ENCODE measurements around the gene KIAA1328. TPM values are rescaled to one million over a fixed set of nuclear protein-coding genes. Genes with fewer than 3 reads are reported as not detected.
"Not testable (repeated sequence)": the region's sequence is repeated elsewhere in the genome, so short reads cannot be mapped to it uniquely, and the experiment has no call there.

Gene KIAA1328
- total RNA-seq, 1 donor from 2014 or later = 20.1 TPM

DNA sequence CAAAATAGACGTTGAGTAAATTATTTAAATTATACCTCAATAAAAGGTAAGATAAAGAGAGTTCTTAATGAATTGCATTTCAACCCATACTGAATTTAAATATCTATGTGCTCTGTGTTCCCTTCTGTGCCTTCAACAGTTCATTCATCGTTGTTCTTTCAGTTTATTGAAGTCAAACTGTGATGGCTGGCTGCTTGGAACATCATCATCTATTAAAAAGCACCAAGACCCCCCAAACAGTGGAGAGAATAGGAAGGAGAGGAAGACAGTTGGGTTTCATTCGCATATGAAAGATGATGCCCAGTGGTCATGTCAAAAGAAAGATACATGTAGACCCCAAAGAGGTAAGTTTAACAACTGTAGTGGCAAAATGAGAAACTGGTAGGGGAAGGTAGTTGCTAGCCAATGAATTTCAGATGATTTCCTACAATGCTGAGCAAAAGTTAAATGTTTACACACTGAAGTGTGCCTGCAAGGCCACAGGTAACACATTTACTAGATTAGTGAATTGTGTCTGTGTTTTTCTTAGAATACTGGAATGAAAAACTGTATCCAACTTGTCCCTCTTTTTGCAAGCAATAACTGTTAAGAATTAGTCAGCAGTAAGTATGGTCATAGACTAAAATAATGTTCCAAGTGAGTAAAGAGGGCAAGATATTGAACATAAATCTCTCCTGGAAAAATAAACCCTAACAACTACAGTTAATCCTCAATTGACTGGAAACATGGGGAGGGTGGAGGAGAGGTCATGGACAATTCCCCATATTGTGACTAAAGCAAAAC, 331.3 kb downstream of the KIAA1328 start:
- no peak for DNase-seq

DNA sequence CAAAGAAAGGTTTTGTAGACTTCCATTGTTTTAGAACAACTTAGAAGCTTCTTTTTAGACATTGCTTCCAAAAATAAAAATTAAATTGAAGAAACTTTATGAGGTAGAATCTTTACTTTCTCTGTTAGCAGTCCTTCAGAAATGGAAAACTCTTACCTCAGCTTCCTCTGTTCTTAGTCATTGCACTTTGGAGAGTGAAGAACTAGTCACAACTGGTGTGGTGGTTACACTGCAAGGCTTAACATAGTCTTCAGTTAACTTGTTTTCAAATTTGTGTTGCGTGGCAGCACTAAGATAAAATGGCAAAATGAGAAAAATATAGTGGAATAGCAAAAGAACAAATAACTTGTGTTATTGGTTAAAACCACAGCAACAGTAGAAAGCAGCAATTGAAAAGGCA, 332.6 kb downstream of the KIAA1328 start:
- no peak for DNase-seq

DNA sequence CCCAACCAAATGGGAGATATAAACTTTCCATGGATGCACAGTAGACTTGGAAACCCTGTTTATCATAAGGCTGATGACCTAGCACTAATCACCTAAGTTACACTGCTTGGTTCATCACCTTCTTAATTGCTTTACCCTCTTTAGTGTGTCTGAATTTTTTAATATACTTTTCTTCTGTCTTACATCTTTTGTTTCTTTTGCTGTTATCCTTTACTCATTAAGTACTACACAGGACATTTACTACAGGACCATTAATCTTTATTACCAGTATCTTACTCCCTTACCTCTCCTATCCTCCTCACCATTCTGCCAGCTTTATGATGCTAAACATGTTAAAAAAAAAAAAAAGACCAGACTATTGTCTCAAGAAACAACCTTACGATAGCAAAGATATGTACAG, 333.6 kb downstream of the KIAA1328 start:
- no peak for DNase-seq

DNA sequence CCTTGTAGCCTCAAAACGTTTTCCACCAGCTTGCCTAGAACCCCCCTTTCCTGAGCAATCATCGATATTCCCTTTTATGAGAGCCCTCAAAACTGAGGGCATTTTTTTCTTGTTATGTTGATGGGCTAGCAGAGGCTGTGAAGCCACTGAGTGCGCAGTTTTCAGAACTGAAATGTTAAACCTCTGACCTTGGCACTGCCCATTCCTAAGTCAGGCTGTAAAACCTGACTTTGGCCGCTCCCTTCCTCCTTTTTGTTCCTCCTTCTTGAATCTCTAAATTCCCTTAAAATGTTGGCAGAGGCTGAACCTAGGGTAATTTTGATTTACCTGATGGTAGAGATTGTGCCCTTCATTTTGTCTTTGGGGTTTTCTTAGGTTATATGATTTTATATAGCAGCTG, 334.2 kb downstream of the KIAA1328 start:
- DNase-seq = no peak

DNA sequence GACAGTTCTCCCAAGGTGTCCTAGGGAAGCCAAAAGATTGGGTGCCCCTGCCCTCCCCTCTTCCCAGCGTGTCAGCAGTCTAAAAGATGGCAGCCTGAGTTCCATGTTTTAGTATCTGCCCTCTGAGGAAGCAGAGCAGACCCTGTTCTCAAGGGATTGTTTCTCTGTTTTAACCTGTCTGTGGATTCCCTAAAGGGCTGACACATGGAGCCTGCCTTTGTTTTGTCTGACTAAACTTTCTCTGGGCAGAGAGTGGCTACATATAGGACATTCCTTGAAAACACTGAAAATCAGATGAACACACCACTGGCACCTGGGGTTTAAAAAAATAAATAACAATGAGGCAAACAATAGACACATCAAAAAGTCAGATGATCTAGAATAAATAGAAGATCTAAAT, 337.6 kb downstream of the KIAA1328 start:
- no peak for DNase-seq

DNA sequence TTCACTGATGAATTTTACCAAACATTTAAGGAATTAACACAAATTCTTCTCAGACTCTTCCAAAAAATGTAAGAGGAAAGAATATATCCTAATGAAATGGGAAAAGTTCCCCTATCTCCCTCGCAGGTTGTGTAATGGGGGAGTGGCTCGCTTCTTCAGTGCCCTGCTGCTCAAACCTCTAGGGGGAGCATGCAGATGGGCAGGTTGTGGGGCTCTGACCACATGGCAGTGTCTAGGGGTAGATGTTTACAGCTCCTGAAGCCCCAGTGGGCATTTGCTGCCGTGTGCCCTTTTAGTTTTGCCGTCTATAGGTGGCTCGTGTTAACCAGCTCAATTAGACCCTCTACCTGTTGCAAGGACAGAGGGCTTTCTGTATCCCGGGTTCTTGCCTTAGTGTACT, 338.0 kb downstream of the KIAA1328 start:
- not testable (repeated sequence) for DNase-seq

DNA sequence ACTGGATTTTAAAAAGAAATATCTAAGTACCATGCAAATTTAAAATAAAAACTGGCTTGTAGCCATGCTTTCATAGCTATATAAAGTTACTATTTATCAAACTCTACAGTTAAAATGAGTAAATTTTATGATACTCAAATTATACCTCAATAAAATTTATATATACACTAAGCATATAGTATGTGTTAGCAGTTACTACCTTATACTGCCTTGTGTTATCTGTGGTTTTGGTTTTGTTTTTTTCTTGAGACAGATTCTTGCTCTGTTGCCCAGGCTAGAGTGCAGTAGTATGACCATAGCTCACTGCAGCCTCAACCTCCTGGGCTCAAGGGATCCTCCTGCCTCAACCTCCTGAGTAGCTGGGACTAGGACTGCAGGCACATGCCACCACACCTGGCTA, 342.1 kb downstream of the KIAA1328 start:
- DNase-seq = no peak

DNA sequence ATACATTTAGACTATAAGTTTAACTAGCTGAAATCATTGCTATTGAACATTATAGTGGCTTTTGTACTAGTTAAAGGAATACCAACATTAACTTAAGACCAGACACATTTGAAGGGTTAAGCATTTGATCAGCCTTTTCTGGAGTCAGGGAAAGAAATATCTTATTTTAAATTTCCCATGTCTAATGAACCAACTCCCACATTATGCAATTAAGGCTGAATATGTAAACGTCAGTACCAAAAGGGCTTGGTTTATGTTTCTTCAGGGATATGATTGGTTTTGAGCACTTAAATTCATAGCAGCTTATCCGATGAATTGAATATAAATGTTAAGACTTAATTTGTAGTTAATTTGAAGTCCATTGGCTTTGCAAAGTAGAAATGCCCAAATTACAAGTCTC, 344.5 kb downstream of the KIAA1328 start:
- no peak for DNase-seq

DNA sequence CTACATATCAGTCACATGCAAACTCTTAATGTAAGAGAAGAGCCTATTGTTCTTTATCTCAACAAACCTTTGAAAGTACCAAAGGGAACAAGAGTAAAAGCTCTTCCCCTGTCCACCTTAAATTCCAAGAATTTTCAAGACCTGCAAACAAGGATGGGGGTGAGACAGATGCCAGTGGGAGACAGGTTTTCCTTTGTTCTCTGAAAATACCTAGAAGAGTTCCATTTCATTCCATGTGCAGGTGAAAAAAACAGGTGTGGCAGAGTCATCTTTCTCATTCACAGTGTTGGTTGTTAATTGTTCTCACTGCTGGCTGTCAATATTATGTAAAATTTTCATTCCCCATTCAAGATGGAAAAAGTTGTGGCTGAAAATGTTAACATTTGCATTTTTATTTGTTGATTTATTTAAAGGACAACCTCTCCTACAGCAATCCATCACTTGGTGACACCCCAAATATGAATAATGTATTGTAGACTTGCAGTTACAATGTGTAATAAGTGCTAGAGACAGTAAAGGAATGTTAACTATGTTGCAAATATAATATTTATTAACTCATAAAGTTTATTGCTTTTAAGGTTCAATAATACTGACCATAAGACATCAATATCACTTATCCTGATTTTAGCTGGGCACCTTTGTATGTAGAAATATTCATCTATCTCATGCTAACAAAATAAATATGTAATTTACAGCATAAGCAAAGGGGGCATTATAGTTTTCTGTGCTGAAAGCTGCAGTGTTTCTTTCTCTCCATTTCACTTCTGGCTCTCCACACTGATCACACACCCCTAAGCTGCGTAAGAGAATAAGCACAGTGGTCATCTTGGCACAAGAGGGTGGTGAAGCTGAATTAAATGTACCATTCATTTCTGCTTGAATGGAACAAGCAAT, 347.0 kb downstream of the KIAA1328 start:
- no peak for DNase-seq

DNA sequence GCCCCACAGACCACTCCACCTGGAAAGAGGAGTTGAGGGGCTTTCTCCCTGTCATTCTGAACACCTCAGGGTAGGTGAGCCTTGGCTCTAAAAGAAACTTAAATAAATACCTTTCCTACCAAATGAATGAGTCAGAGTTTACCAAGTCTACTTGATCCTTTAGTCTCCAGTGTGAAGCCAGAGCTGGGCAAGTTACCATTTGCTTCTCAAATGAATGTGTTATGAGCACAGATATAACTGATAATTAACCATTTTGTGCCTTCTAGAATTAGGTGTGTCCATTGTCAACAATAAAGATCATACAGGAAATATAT, 347.7 kb downstream of the KIAA1328 start:
- no peak for DNase-seq

DNA sequence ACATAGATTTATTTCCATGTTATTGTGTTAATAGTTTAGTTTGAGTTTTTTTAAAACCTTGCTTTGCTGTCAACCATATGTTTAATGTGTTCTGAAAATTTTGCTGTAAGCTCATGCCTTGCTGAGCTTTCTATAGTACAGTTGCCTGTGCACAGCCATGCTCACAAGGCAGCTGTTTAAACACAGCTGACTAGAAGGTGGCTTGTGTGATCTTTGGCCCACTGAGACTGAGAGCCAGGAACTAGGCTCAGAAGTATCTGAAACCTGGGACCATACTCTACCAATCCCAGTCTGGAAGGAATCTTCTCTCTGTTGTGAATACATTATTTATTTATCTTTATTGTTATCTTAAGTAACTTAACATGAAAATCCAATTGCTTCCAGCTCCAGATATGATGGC, 350.5 kb downstream of the KIAA1328 start:
- no peak for DNase-seq

DNA sequence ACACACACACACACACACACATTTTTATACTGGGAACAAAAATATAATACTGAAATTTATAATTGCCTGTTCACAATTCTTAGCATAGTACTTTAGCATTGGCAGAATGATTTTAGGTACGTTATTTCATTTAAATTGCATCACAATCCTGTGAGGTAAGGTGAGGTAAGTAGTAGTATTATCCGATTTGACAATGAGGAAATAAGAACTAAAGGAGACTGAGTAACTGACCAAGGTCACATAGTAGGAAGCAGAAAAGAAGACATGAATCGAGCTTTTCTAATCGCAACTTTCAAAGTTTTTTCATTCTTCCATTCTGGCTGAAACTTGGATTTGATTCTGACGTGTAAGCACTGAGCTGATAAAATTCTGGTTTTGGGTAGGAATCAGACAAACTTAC, 351.2 kb downstream of the KIAA1328 start:
- no peak for DNase-seq

DNA sequence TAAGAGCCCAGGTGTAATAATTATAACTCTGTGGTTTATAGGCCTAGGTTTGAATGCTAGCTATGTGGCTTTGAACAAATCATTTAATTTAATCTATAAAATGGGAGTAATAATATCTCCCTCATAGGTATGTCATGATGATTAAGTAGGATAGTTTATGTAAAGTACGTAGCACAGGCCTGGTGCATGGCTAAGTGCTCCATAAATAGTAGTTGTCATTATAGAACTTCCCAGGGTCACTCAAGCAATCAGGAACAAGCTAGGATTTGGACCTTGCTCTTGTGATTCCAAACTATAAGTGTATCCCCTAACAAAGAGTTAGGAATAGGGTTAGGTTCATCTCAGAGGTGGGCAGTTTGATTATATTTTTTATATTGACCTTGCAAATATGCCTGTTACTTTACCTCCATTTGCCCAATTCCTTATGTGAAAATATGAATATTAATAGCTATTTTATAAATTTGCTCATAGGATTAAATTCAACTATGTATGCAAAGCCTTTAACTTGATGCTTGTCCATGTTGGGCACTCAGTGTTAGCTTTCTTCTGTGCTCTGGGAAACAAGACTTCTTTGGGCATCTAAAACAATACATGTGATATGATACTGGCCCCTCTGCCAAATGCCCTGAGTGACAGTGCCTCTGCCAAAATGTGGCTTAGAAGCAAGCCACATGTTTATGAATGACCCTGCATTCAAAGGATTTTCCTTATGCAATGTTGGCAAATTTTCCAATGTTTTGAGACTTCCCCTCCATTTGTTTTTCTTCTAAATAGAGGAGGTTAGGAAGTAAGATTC, 353.6 kb downstream of the KIAA1328 start:
- DNase-seq = no peak

DNA sequence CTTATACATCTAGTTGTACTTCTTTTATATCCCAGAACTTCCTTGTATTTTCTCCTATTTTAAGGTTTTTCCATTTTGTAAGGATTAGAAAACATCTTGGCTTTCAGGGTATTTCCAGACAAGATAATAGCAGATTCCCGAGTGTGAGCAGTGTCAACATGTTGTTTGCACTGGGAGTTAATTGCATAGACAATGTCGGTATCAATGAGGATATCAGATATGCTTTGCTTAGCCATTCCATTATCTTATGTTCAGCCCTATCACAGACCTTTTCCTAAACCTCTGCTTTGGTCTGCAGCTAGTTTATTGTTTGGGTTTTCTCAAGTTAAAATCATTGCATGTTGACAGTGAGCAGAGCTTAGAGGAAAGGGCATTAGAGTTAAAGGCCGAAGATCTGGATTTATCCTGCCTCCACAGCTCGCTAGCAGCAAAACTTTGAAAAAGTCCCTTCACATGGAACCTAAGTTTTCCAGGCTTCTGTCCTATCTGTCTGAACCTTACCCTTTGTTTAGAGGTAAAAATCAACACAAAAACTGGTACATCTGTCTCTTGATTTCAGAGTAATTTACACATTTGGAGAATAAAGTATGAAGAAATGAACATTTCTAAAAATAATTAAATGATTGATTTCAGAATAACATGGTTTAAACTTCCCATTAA, 355.4 kb downstream of the KIAA1328 start:
- DNase-seq = no peak

DNA sequence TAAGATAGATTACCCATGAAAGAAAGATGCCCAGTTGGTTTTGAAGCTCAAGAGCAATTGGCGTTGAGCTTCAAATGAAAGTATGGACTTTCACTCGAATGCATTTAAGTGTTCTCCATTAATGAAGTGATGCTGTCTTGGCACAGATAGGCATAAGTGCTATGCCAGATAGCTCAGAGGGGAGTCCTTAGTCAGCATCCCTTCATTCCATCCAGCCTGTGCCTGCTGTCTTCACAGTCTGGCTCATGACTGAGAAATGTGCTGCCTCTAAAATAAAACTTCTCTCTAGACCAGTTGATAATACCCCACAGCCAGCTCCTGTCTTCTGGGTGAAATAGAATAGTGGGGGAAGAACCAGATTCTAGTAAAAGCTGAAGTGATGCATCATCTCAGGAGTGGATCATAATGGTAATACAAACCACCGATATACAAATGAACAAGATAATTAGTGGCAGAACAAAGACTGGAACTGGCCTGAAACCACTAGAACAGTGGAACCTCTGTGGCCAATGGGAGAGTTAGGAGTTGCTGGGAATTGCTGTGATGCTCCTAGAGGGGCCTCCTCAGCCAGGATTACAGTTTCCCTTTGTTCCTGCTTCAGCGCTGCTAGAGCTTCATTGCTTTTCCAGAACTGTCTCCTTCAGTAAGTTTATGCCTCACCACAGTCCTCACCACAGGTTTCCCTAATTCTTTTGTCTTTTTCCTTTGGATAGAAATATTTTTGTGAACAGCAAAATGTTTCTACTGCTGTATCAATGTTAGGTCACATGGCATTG, 359.3 kb downstream of the KIAA1328 start:
- DNase-seq = no peak

DNA sequence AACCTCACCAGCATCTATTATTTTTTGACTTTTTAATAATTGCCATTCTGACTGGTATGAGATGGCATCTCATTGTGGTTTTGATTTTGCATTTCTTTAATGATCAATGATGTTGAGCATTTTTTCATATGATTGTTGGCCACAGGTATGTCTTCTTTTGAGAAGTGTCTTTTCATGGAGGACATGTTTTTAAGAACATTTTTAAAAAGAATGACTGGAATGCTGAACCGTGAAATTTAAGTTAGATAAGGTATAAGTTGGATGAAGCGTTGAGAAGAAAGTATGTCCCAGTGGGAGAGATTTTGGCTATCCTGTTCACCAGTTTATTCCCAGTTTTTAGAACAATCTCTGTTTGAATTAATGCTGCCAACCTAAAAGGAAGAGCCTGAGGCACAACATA, 370.8 kb downstream of the KIAA1328 start:
- DNase-seq = no peak

DNA sequence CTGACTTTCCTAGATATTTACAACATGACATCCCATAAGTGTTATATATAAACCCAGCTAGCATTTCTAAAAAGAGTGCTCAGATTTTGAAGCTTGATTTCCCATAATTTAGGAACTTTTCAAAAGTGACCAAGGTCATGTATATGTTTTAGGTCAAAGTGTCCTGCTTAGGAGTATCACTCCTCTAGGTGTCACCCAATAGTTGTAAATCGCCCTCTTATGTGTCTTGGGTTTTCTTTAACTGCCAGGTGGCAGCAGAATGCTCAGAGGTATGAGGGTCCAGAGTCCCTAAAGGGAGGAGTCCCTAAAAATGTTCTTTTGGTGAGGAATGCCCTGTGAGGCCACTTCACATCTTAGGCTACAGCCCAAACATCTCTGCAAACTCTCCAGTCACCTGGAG, 378.4 kb downstream of the KIAA1328 start:
- DNase-seq = no peak

DNA sequence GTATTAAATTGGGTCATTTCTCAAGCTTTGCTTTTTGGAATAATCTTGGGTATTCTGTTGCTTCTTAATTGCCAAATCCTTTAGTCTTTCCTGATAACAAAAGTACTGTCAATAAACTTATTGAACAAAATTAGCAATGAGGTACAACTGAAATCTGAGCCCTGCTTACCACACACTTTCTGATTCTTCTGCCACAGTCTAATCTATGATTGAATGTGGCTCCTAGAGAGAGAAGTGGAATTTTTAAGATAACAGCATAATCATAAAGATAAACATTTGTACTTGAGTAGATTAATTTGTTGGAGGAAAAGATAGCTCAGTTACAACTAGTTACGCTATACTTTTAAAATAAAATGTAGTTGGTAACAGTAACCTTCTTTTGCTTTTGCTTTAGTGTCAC, 381.9 kb downstream of the KIAA1328 start:
- no peak for DNase-seq

DNA sequence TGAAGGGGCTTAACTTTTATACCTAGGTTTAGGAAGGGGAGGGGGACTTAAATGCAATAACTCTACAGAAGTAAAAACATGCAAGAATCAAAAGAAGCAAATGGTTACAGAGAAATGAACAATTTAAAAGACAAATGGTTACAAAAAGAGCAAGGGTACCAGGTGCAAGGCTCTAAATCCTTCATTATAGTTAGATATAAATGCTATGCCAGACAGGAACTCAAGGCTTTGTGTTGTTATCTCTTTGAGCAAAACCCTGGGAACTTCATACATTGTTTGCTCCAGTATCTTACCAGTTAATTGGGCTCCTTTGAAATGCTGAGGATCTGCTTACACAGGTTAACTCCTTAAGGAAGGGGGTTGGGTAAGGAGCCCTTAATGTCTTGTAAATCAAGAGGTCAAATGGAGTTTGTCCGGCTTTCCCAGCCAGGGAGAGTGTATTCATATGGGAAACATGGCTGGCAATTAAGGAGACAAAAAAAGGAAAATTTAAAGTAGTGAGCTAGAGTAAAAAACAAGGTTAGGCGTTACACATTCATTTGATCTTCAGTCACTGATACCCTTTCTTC, 389.2 kb downstream of the KIAA1328 start:
- DNase-seq = no peak

DNA sequence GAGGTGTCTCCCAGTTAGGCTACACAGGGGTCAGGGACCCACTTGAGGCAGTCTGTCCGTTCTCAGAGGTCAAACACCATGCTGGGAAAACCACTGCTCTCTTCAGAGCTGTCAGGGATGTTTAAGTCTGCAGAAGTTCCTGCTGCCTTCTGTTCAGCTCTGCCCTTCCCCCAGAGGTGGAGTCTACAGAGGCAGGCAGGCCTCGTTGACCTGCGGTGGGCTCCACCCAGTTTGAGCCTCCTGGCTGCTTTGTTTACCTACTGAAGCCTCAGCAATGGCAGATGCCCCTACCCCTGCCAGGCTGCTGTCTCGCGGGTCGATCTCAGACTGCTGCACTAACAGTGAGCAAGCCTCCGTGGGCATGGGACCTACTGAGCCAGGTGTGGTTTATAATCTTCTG, 390.3 kb downstream of the KIAA1328 start:
- no peak for DNase-seq

DNA sequence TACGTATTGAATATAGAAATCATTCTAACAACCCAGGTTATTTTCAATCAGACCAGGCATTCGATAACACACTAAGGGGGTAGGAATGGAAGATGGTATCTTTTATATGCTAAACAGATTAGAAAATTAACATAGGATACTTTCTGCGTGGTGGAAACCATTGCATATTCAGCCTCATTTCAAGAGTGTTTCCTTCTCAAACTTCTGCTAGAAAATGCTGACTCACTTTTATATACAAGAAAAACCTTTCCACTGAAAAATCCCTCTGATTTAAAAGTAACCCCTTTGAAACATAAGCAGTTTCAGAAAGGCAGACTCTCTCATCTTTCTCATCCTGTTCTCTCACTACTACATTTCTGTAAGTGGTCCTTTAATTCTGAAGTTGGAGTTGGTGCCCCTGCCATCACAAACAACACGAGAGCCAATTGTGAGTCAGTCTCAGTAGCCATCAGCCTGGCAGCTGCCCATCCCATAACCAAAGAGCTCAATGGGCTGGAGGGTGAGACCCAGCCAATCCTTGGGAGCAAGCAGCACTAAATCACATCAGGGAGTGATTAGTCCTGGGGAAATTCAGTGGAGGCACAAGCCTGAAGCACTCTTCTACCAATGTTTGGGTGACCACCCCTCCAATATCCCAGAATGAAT, 393.5 kb downstream of the KIAA1328 start:
- no peak for DNase-seq

Measured in skin of body (tissue), 2 donors.